ENCODE data around the gene PAX7.

Gene PAX7

DNA sequence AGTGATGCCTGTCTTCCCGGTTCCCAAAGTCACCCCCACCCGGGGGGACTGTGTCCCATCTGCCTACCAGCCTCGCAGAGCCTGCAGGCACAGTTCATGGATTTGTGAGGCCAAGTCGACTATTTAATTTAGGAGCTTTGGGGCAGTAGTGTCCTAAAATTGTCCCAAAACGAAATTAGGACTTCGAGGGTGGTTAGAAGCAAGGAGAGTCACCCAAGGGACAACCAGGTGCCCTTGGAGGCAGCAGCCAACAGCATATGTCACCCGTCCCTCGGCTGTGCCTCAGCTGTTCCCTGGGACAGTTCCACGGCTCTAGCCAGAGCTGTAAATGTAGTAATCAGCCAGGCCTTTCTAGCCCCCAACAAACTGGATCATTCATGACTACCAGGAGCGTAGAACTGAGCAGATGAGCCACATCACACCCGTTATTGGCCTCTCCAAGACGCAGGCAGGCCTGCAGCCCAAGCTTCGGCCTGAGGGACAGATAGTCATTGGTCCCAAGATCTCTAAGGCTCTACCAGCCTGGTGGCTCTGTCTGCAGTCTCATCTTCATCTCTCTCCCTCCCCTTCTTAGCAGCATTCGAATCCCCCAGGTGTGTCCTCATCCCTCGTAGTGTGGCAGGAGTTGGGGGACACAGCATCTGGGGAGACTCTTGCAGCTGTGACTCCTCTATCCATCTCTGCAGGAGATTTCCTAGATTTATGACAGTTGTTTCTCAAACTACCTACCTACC is 2.9 kb downstream of the PAX7 start:
- H2BK15ac ChIP-seq (replicated peaks; ENCODE audit: low read depth) = no peak overlapping the region
- no peak overlapping the region for H3K4me3 ChIP-seq (ENCODE audit: low read length)
- no peaks in the 10 kb centered on the region for H3K79me1 ChIP-seq (ENCODE audit: low read length)
- no peak overlapping the region for H3K18ac ChIP-seq (ENCODE audit: low read length)
- no peak overlapping the region for H3K4me2 ChIP-seq (ENCODE audit: low read length)
- DNase-seq = peak; percentile 38
- H3K36me3 ChIP-seq (ENCODE audit: control insufficient read depth, insufficient read depth, low read length) = no peaks in the 10 kb centered on the region
- H3K27ac ChIP-seq (ENCODE audit: low read depth, low read length) = no peak overlapping the region
- no peak overlapping the region for H3K9ac ChIP-seq (ENCODE audit: low read length)
- peaks cover 7% of the 10 kb centered on the region for H3K4me1 ChIP-seq (ENCODE audit: control insufficient read depth, low read depth, low read length)
- no peak overlapping the region for H2BK120ac ChIP-seq (ENCODE audit: low read depth, low read length)
- no peak overlapping the region for H4K5ac ChIP-seq (ENCODE audit: low read length)
- no peaks in the 10 kb centered on the region for H3K79me2 ChIP-seq (ENCODE audit: control insufficient read depth, insufficient read depth, low read length)
- no peak overlapping the region for H4K8ac ChIP-seq (ENCODE audit: low read depth, low read length)
- no peak overlapping the region for H2AK5ac ChIP-seq (ENCODE audit: low read length)
- H2BK5ac ChIP-seq (ENCODE audit: low read length) = no peak overlapping the region
- no peak overlapping the region for H3K56ac ChIP-seq (ENCODE audit: low read length)
- H3K4ac ChIP-seq (ENCODE audit: low read depth, low read length) = no peak overlapping the region
- peaks cover 78% of the 10 kb centered on the region for H3K27me3 ChIP-seq (ENCODE audit: insufficient read depth, low read length, poor library complexity)
- no CpG with 5 or more reads among the region's 15 CpGs for WGBS (ENCODE audit: extremely low coverage, insufficient coverage, low lambda C conversion rate)
- H3K23ac ChIP-seq (ENCODE audit: low read length) = no peak overlapping the region

- H3K56ac ChIP-seq (ENCODE audit: low read length) = no peak overlapping the region
- H3K4ac ChIP-seq (ENCODE audit: low read depth, low read length) = no peak overlapping the region
- H3K4me2 ChIP-seq (ENCODE audit: low read length) = no peak overlapping the region
- no CpG with 5 or more reads among the region's 16 CpGs for WGBS (ENCODE audit: extremely low coverage, insufficient coverage, low lambda C conversion rate)
- H3K18ac ChIP-seq (ENCODE audit: low read length) = no peak overlapping the region
- no peak overlapping the region for H2BK15ac ChIP-seq (replicated peaks; ENCODE audit: low read depth)
- H3K36me3 ChIP-seq (ENCODE audit: control insufficient read depth, insufficient read depth, low read length) = no peaks in the 10 kb centered on the region
- H3K27ac ChIP-seq (ENCODE audit: low read depth, low read length) = no peak overlapping the region
- DNase-seq = no peak
- H3K23ac ChIP-seq (ENCODE audit: low read length) = no peak overlapping the region
- H3K9ac ChIP-seq (ENCODE audit: low read length) = no peak overlapping the region
- no peak overlapping the region for H4K8ac ChIP-seq (ENCODE audit: low read depth, low read length)
- no peaks in the 10 kb centered on the region for H3K79me2 ChIP-seq (ENCODE audit: control insufficient read depth, insufficient read depth, low read length)
- H2AK5ac ChIP-seq (ENCODE audit: low read length) = no peak overlapping the region
- no peak overlapping the region for H3K4me3 ChIP-seq (ENCODE audit: low read length)
- H3K79me1 ChIP-seq (ENCODE audit: low read length) = no peaks in the 10 kb centered on the region
- peaks cover 80% of the 10 kb centered on the region for H3K27me3 ChIP-seq (ENCODE audit: insufficient read depth, low read length, poor library complexity)
- no peak overlapping the region for H4K5ac ChIP-seq (ENCODE audit: low read length)
- no peak overlapping the region for H2BK5ac ChIP-seq (ENCODE audit: low read length)
- no peak overlapping the region for H2BK120ac ChIP-seq (ENCODE audit: low read depth, low read length)
- peaks cover 7% of the 10 kb centered on the region for H3K4me1 ChIP-seq (ENCODE audit: control insufficient read depth, low read depth, low read length)
Measured at GRCh38 chr1:18634276-18634675, 3.6 kb downstream of the PAX7 start.

- peaks cover 3% of the 10 kb centered on the region for H3K4me1 ChIP-seq (ENCODE audit: control insufficient read depth, low read depth, low read length)
- no peak overlapping the region for H2BK120ac ChIP-seq (ENCODE audit: low read depth, low read length)
- H3K79me2 ChIP-seq (ENCODE audit: control insufficient read depth, insufficient read depth, low read length) = no peaks in the 10 kb centered on the region
- no peak overlapping the region for H4K8ac ChIP-seq (ENCODE audit: low read depth, low read length)
- no peak overlapping the region for H2BK5ac ChIP-seq (ENCODE audit: low read length)
- H3K4me2 ChIP-seq (ENCODE audit: low read length) = no peak overlapping the region
- H3K9ac ChIP-seq (ENCODE audit: low read length) = no peak overlapping the region
- no peak for DNase-seq
- WGBS (ENCODE audit: extremely low coverage, insufficient coverage, low lambda C conversion rate) = no CpG with 5 or more reads among the region's 5 CpGs
- H3K23ac ChIP-seq (ENCODE audit: low read length) = no peak overlapping the region
- H3K56ac ChIP-seq (ENCODE audit: low read length) = no peak overlapping the region
- peaks cover 76% of the 10 kb centered on the region for H3K27me3 ChIP-seq (ENCODE audit: insufficient read depth, low read length, poor library complexity)
- H3K36me3 ChIP-seq (ENCODE audit: control insufficient read depth, insufficient read depth, low read length) = no peaks in the 10 kb centered on the region
- no peak overlapping the region for H3K18ac ChIP-seq (ENCODE audit: low read length)
- no peak overlapping the region for H3K4ac ChIP-seq (ENCODE audit: low read depth, low read length)
- no peak overlapping the region for H3K4me3 ChIP-seq (ENCODE audit: low read length)
- no peak overlapping the region for H4K5ac ChIP-seq (ENCODE audit: low read length)
- no peak overlapping the region for H2AK5ac ChIP-seq (ENCODE audit: low read length)
- H3K27ac ChIP-seq (ENCODE audit: low read depth, low read length) = no peak overlapping the region
- H2BK15ac ChIP-seq (replicated peaks; ENCODE audit: low read depth) = no peak overlapping the region
- H3K79me1 ChIP-seq (ENCODE audit: low read length) = no peaks in the 10 kb centered on the region
Measured at GRCh38 chr1:18635070-18635577, 4.5 kb downstream of the PAX7 start.

DNA sequence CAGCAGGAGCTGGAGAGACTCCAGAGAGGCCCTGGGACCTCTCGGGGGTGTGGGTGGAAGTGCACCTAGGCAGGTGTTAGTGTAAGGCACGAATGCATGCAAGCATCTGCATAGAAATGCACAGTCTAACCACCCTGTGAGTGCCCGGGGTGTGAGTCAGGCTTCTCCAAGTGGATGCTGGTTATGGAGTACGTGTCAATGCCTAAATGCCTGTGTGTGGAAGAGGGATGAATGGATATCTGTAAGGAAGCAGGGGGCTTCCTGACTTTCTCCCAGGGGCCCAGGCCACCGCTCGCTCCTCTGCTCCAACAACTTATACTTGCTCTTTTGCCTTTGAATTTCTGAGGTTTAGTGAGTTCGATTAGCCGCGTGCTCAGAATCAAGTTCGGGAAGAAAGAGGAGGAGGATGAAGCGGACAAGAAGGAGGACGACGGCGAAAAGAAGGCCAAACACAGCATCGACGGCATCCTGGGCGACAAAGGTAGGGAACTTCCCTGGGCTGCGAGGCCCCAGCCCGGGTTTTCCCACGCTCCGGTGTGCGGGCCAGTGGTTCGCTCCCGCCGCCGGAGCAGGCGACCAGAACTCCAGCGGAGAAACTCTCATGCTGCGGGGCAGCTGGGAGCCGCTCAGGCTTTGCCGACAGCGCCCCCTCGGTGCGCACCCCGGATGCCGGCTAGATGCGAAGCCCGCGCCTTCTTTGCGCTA is 5.4 kb downstream of the PAX7 start:
- Histone ChIP-seq H3K56ac (ENCODE audit: low read length) (no peak overlapping the region), H2BK5ac (ENCODE audit: low read length) (no peak overlapping the region), H2BK15ac (replicated peaks; ENCODE audit: low read depth) (no peak overlapping the region), H2AK5ac (ENCODE audit: low read length) (no peak overlapping the region), H3K4ac (ENCODE audit: low read depth, low read length) (no peak overlapping the region), H3K4me3 (ENCODE audit: low read length) (no peak overlapping the region), H3K79me1 (ENCODE audit: low read length) (no peaks in the 10 kb centered on the region), H3K27ac (ENCODE audit: low read depth, low read length) (no peak overlapping the region), H3K79me2 (ENCODE audit: control insufficient read depth, insufficient read depth, low read length) (no peaks in the 10 kb centered on the region), H3K18ac (ENCODE audit: low read length) (no peak overlapping the region), H2BK120ac (ENCODE audit: low read depth, low read length) (no peak overlapping the region), H3K4me1 (ENCODE audit: control insufficient read depth, low read depth, low read length) (peaks cover 3% of the 10 kb centered on the region), H4K8ac (ENCODE audit: low read depth, low read length) (no peak overlapping the region), H4K5ac (ENCODE audit: low read length) (no peak overlapping the region), H3K36me3 (ENCODE audit: control insufficient read depth, insufficient read depth, low read length) (no peaks in the 10 kb centered on the region), H3K27me3 (ENCODE audit: insufficient read depth, low read length, poor library complexity) (peaks cover 74% of the 10 kb centered on the region), H3K9ac (ENCODE audit: low read length) (no peak overlapping the region), H3K4me2 (ENCODE audit: low read length) (peak overlapping the region; percentile 18), H3K23ac (ENCODE audit: low read length) (no peak overlapping the region)
- peak; percentile 52 for DNase-seq
- WGBS (ENCODE audit: extremely low coverage, insufficient coverage, low lambda C conversion rate) = no CpG with 5 or more reads among the region's 40 CpGs

GRCh38 chr1:18636596-18637508 is 6.2 kb downstream of the PAX7 start:
- no peak overlapping the region for H3K23ac ChIP-seq (ENCODE audit: low read length)
- H2AK5ac ChIP-seq (ENCODE audit: low read length) = no peak overlapping the region
- H2BK15ac ChIP-seq (replicated peaks; ENCODE audit: low read depth) = no peak overlapping the region
- no peak overlapping the region for H3K4ac ChIP-seq (ENCODE audit: low read depth, low read length)
- no CpG with 5 or more reads among the region's 52 CpGs for WGBS (ENCODE audit: extremely low coverage, insufficient coverage, low lambda C conversion rate)
- H3K4me3 ChIP-seq (ENCODE audit: low read length) = peak overlapping the region; percentile 15
- H3K27me3 ChIP-seq (ENCODE audit: insufficient read depth, low read length, poor library complexity) = peaks cover 75% of the 10 kb centered on the region
- no peak overlapping the region for H2BK120ac ChIP-seq (ENCODE audit: low read depth, low read length)
- H4K5ac ChIP-seq (ENCODE audit: low read length) = no peak overlapping the region
- peak; percentile 68 for DNase-seq
- H3K18ac ChIP-seq (ENCODE audit: low read length) = no peak overlapping the region
- no peak overlapping the region for H3K27ac ChIP-seq (ENCODE audit: low read depth, low read length)
- peak overlapping the region; percentile 35 for H3K9ac ChIP-seq (ENCODE audit: low read length)
- H3K79me1 ChIP-seq (ENCODE audit: low read length) = no peaks in the 10 kb centered on the region
- peak overlapping the region; percentile 66 for H3K4me2 ChIP-seq (ENCODE audit: low read length)
- H4K8ac ChIP-seq (ENCODE audit: low read depth, low read length) = no peak overlapping the region
- H2BK5ac ChIP-seq (ENCODE audit: low read length) = no peak overlapping the region
- H3K56ac ChIP-seq (ENCODE audit: low read length) = peak overlapping the region; percentile 51
- no peaks in the 10 kb centered on the region for H3K79me2 ChIP-seq (ENCODE audit: control insufficient read depth, insufficient read depth, low read length)
- no peaks in the 10 kb centered on the region for H3K36me3 ChIP-seq (ENCODE audit: control insufficient read depth, insufficient read depth, low read length)
- H3K4me1 ChIP-seq (ENCODE audit: control insufficient read depth, low read depth, low read length) = peaks cover 7% of the 10 kb centered on the region
